Measurements from ENCODE around the gene SLC35F3. TPM values are rescaled to one million over a fixed set of nuclear protein-coding genes. Genes with fewer than 3 reads are reported as not detected.
"Not testable (repeated sequence)": the region's sequence is repeated elsewhere in the genome, so short reads cannot be mapped to it uniquely, and the experiment has no call there.

SLC35F3 gene
- polyA plus RNA-seq, 4 donors, result 0.07 to 0.46 TPM; not detected in 2

DNA sequence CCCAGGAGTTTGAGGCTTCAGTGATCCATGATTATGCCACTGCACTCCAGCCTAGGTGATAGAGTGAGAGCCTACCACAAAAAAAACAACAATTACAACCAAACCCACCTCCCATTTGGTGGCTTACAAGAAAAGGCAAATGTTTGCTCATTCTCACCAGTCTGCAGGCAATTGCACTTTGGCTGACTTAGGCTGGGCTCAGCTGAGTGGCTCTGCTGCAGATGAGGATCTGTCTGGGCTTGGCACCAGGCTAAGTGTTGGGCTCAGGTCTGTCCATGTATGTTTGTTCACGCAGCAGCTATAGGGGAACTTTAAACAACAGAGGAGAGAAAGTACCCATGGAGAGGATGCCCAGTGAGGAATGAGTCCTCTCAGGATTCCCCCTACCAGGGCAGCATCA is 440.8 kb downstream of the SLC35F3 start:
- Histone ChIP-seq H3K27ac (ENCODE audit: low read depth in 1 of 3, low read length in 2 of 3) (no peak overlapping the region), H3K4me1 (ENCODE audit: control insufficient read depth in 3 of 3, insufficient read depth in 2 of 3, low read depth in 1 of 3, low read length in 2 of 3) (no peaks in the 10 kb centered on the region), H3K4me3 (ENCODE audit: low read depth in 1 of 3, low read length in 3 of 3) (no peak overlapping the region), H3K27me3 (ENCODE audit: control insufficient read depth in 3 of 3, insufficient read depth in 3 of 3, low read length in 3 of 3) (peaks cover 0 to 4% (median 4%) of the 10 kb centered on the region in 3 donors), H3K36me3 (ENCODE audit: control insufficient read depth in 3 of 3, insufficient read depth in 2 of 3, low read depth in 1 of 3, low read length in 3 of 3) (no peaks in the 10 kb centered on the region), H3K9me3 (ENCODE audit: control insufficient read depth in 2 of 2, insufficient read depth in 1 of 2, low read depth in 1 of 2, low read length in 1 of 2) (peaks cover 0 to 6% of the 10 kb centered on the region in 2 donors)
- DNase-seq, result no peak
- no peak for FAIRE-seq
- 86 to 100% (median 94%) methylated on average over 1 of the region's 1 CpG for WGBS, 3 donors

DNA sequence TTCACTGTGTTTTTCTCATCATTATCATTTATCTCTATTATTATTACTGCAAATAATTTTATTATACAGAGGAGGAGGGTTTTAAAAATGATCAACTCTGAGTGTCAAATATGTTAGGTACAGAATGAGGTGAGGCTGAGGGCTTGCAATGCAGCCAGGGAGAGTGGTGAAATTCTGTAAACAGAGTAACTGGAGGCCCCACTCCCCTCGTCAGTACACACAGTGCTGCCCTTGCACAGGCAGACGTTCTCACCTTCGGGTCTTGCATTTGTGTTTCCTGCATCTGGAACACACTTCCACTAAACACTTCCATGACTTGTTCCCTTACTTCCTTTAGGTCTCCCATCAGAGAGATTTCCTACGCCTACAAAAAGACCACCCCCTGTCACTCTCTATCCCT is 444.5 kb downstream of the SLC35F3 start:
- Histone ChIP-seq H3K36me3 (ENCODE audit: control insufficient read depth in 3 of 3, insufficient read depth in 2 of 3, low read depth in 1 of 3, low read length in 3 of 3) (no peaks in the 10 kb centered on the region), H3K4me3 (ENCODE audit: low read depth in 1 of 3, low read length in 3 of 3) (no peak overlapping the region), H3K27ac (ENCODE audit: low read depth in 1 of 3, low read length in 2 of 3) (no peak overlapping the region), H3K4me1 (ENCODE audit: control insufficient read depth in 3 of 3, insufficient read depth in 2 of 3, low read depth in 1 of 3, low read length in 2 of 3) (no peaks in the 10 kb centered on the region), H3K9me3 (ENCODE audit: control insufficient read depth in 2 of 2, insufficient read depth in 1 of 2, low read depth in 1 of 2, low read length in 1 of 2) (peaks cover 0 to 6% of the 10 kb centered on the region in 2 donors), H3K27me3 (ENCODE audit: control insufficient read depth in 3 of 3, insufficient read depth in 3 of 3, low read length in 3 of 3) (peaks cover 0 to 4% (median 4%) of the 10 kb centered on the region in 3 donors)
- DNase-seq, result no peak
- no peak for FAIRE-seq
- WGBS, 3 donors, result 48 to 59% (median 57%) methylated on average over 4 of the region's 4 CpGs

DNA sequence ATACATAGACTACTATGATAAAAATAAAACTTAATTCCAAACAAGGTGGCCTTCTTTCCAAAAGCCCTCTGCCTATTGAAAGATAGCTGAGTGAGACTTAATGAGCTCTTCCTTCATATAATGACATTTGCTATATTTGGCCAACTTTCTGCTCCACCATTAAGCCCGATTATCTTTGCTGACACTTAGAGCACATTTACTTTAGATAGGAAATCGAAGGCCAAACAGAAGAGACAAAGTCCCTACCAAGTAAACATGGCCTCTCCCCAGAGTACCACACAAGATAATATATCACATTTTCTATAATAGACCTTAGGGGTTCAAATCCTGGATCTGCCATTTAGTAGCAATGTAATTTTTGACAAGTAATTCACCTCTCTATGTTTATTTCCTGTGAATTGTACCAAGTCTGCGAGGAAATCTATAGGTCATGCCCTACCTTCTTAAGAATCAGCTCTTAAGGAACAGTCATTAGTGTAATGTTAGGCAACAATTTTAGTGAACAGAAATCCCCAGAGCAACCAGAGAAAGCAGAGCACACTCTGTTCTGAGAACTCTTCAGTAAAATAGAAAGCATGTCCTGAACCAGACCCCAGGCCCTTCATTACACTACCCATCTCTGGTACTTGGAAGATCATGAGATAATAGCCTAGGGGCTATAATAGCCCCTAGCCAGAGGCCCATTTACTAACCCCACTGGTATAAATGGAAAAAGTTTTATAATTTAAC is 451.5 kb downstream of the SLC35F3 start:
- Histone ChIP-seq H3K4me3 (ENCODE audit: low read depth in 1 of 3, low read length in 3 of 3) (peak overlapping the region in 1 of 3 donors; percentile 50), H3K27ac (ENCODE audit: low read depth in 1 of 3, low read length in 2 of 3) (peak overlapping the region in 1 of 3 donors; percentile 17), H3K27me3 (ENCODE audit: control insufficient read depth in 3 of 3, insufficient read depth in 3 of 3, low read length in 3 of 3) (no peaks in the 10 kb centered on the region), H3K36me3 (ENCODE audit: control insufficient read depth in 3 of 3, insufficient read depth in 2 of 3, low read depth in 1 of 3, low read length in 3 of 3) (no peaks in the 10 kb centered on the region), H3K4me1 (ENCODE audit: control insufficient read depth in 3 of 3, insufficient read depth in 2 of 3, low read depth in 1 of 3, low read length in 2 of 3) (no peaks in the 10 kb centered on the region), H3K9me3 (ENCODE audit: control insufficient read depth in 2 of 2, insufficient read depth in 1 of 2, low read depth in 1 of 2, low read length in 1 of 2) (no peaks in the 10 kb centered on the region)
- DNase-seq, result peak; percentile 5 to 17
- 36 to 58% (median 49%) methylated on average over 3 of the region's 3 CpGs for WGBS, 3 donors
- no peak for FAIRE-seq

DNA sequence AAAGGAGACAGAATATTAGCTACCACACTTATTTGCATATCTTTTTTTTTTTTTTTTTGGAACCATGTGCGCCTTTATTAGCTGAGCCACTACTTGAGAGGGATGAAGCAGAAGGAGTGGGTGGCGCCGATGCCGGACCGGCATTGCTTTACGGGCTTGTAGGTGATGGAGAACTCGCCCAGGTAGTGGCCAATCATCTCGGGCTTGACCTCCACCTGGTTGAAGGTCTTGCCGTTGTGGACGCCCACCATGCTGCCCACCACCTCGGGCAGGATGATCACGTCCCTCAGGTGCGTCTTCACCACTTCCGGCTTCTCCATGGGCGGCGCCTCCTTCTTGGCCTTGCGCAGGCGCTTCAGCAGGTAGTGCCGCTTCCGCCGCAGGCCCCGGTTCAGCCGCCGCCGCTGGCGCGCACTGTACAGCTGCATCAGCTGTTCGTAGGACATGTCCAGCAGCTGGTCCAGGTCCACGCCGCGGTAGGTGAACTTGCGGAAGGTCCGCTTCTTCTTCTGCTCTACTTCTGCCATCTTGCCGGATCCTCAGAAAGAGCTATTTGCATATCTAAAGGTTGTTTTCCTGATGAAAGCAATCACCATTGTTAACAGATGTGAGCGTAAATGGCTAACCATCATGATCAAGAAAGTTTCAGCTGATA is 452.3 kb downstream of the SLC35F3 start:
- not testable (repeated sequence) for H3K4me1 ChIP-seq (ENCODE audit: control insufficient read depth in 3 of 3, insufficient read depth in 2 of 3, low read depth in 1 of 3, low read length in 2 of 3); H3K27me3 ChIP-seq (ENCODE audit: control insufficient read depth in 3 of 3, insufficient read depth in 3 of 3, low read length in 3 of 3); H3K36me3 ChIP-seq (ENCODE audit: control insufficient read depth in 3 of 3, insufficient read depth in 2 of 3, low read depth in 1 of 3, low read length in 3 of 3); H3K9me3 ChIP-seq (ENCODE audit: control insufficient read depth in 2 of 2, insufficient read depth in 1 of 2, low read depth in 1 of 2, low read length in 1 of 2); FAIRE-seq
- Histone ChIP-seq H3K27ac (ENCODE audit: low read depth in 1 of 3, low read length in 2 of 3) (peak overlapping the region in 2 of 3 donors; percentile 37 to 65), H3K4me3 (ENCODE audit: low read depth in 1 of 3, low read length in 3 of 3) (peak overlapping the region in 2 of 3 donors; percentile 50 to 58)
- WGBS, 3 donors, result 47 to 60% (median 52%) methylated on average over 32 to 35 of the region's 35 CpGs
- DNase-seq, result peak; percentile 66 to 68

DNA sequence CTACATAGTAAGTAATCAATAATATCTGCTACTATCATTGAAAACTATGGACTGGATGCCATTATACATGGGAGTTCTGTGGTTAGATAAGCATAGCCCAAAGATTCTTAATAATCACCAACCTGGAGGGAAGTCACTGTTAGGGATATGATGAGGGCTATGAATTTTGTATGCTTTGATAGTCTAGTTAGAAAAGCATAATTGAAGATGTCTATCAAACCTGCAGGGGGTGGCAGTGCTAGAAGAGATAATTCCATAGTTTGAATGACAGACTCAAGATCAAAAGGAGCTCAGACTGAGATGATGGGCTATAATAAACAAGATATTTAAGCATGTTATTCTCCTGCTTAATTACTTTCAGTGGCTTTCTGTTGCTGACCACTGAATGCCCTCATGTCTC is 453.4 kb downstream of the SLC35F3 start:
- Histone ChIP-seq H3K9me3 (ENCODE audit: control insufficient read depth in 2 of 2, insufficient read depth in 1 of 2, low read depth in 1 of 2, low read length in 1 of 2) (no peaks in the 10 kb centered on the region), H3K27me3 (ENCODE audit: control insufficient read depth in 3 of 3, insufficient read depth in 3 of 3, low read length in 3 of 3) (no peaks in the 10 kb centered on the region), H3K27ac (ENCODE audit: low read depth in 1 of 3, low read length in 2 of 3) (no peak overlapping the region), H3K36me3 (ENCODE audit: control insufficient read depth in 3 of 3, insufficient read depth in 2 of 3, low read depth in 1 of 3, low read length in 3 of 3) (no peaks in the 10 kb centered on the region), H3K4me1 (ENCODE audit: control insufficient read depth in 3 of 3, insufficient read depth in 2 of 3, low read depth in 1 of 3, low read length in 2 of 3) (no peaks in the 10 kb centered on the region), H3K4me3 (ENCODE audit: low read depth in 1 of 3, low read length in 3 of 3) (no peak overlapping the region)
- FAIRE-seq (no peak), DNase-seq (no peak)

DNA sequence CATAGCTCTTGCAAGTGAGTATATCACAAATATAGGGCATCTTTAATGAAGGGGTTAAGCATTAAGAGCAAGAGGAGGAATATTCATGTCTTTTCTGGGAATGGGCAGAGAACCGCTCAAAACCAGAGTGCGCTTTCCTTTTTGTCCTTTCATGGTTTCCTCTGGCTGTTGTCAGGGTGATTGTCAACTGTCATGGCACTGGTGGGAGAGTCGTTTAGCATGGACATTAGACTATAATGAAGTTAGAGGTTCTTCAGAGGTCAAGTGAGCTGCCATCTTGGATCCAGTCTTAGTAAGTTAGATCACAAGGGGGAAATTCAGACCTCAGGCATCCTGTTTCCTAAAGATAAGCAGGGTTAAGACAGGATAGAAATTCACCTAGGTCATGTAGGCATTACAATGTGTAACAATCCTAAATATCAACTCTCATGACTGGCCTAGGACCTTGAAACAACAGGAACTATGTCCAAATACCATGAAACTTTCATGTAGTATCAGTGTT is 456.7 kb downstream of the SLC35F3 start:
- Histone ChIP-seq H3K4me1 (ENCODE audit: control insufficient read depth in 3 of 3, insufficient read depth in 2 of 3, low read depth in 1 of 3, low read length in 2 of 3) (no peaks in the 10 kb centered on the region), H3K27ac (ENCODE audit: low read depth in 1 of 3, low read length in 2 of 3) (no peak overlapping the region), H3K36me3 (ENCODE audit: control insufficient read depth in 3 of 3, insufficient read depth in 2 of 3, low read depth in 1 of 3, low read length in 3 of 3) (no peaks in the 10 kb centered on the region), H3K9me3 (ENCODE audit: control insufficient read depth in 2 of 2, insufficient read depth in 1 of 2, low read depth in 1 of 2, low read length in 1 of 2) (no peaks in the 10 kb centered on the region), H3K27me3 (ENCODE audit: control insufficient read depth in 3 of 3, insufficient read depth in 3 of 3, low read length in 3 of 3) (no peaks in the 10 kb centered on the region), H3K4me3 (ENCODE audit: low read depth in 1 of 3, low read length in 3 of 3) (no peak overlapping the region)
- no peak for DNase-seq
- 84 to 88% (median 84%) methylated on average over 3 of the region's 3 CpGs for WGBS, 3 donors
- FAIRE-seq, result no peak

DNA sequence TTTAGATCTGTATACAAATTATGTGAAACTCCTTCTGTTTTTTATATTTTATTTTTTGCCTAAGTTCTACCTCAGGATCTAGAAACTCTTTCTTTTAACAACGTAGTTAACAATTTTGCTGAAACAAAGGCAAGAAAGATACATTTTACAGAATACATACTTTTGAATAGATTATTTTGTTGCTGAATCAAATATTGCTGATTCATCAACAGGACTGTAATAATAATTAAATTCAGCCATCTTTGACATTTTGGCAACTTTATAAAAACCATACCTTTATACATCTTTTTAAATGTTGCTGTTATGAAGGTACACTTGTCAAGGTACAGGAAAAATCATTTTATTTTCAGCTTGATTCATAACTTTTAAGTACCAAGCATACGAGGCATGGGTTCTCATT is 458.1 kb downstream of the SLC35F3 start:
- Histone ChIP-seq H3K27ac (ENCODE audit: low read depth in 1 of 3, low read length in 2 of 3) (no peak overlapping the region), H3K4me1 (ENCODE audit: control insufficient read depth in 3 of 3, insufficient read depth in 2 of 3, low read depth in 1 of 3, low read length in 2 of 3) (no peaks in the 10 kb centered on the region), H3K4me3 (ENCODE audit: low read depth in 1 of 3, low read length in 3 of 3) (no peak overlapping the region), H3K9me3 (ENCODE audit: control insufficient read depth in 2 of 2, insufficient read depth in 1 of 2, low read depth in 1 of 2, low read length in 1 of 2) (no peaks in the 10 kb centered on the region), H3K27me3 (ENCODE audit: control insufficient read depth in 3 of 3, insufficient read depth in 3 of 3, low read length in 3 of 3) (no peaks in the 10 kb centered on the region), H3K36me3 (ENCODE audit: control insufficient read depth in 3 of 3, insufficient read depth in 2 of 3, low read depth in 1 of 3, low read length in 3 of 3) (no peaks in the 10 kb centered on the region)
- WGBS, 3 donors, result 66 to 89% (median 87%) methylated on average over 2 of the region's 2 CpGs
- FAIRE-seq (no peak), DNase-seq (no peak)

DNA sequence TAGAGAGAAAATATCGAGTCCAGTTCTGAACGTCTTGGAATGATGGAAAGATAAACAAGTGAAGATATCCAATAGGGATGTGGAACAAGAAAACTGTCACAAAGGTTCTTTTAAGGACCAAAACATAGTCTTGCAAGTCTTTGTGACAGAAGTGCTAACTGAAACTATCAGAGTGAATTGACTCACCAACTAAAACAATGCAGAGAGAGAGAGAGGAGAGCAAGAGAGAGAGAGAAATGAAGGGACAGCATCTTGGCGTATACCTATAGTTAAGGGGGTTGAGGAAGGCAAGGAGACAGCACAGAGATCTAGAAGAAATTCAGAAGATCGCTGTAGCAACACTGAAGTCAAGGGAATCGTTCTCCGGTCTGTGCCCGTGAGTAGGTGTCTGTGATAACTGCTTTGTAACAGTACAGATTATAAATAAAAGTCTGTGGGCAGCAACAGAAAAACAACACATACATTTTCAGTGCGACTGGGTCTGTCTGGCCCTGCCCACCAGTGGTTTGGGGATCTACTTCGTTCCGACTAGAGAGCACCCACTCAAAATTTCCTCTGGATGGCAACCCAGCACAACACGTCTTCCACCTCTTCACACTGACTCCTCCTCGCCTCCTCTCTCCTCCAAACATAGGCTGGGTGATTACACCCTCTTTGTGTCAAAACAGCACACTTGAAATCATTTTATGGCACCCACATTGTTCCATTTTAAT is 464.0 kb downstream of the SLC35F3 start:
- no peaks in the 10 kb centered on the region for H3K4me1 ChIP-seq (ENCODE audit: control insufficient read depth in 3 of 3, insufficient read depth in 2 of 3, low read depth in 1 of 3, low read length in 2 of 3)
- H3K27ac ChIP-seq (ENCODE audit: low read depth in 1 of 3, low read length in 2 of 3), result no peak overlapping the region
- DNase-seq (no peak), FAIRE-seq (no peak)
- H3K27me3 ChIP-seq (ENCODE audit: control insufficient read depth in 3 of 3, insufficient read depth in 3 of 3, low read length in 3 of 3), result no peaks in the 10 kb centered on the region
- 73 to 83% (median 78%) methylated on average over 12 of the region's 12 CpGs for WGBS, 3 donors
- no peak overlapping the region for H3K4me3 ChIP-seq (ENCODE audit: low read depth in 1 of 3, low read length in 3 of 3)
- H3K9me3 ChIP-seq (ENCODE audit: control insufficient read depth in 2 of 2, insufficient read depth in 1 of 2, low read depth in 1 of 2, low read length in 1 of 2), result no peaks in the 10 kb centered on the region
- H3K36me3 ChIP-seq (ENCODE audit: control insufficient read depth in 3 of 3, insufficient read depth in 2 of 3, low read depth in 1 of 3, low read length in 3 of 3), result no peaks in the 10 kb centered on the region
